K562 (cell line): ENCODE measurements around the gene KMT2E. TPM values are rescaled to one million over a fixed set of nuclear protein-coding genes. Genes with fewer than 3 reads are reported as not detected.

Experiments
- ARID1B ChIP-seq: fragments of 450-650 bp; IDR thresholded peaks from 2 replicates; pipeline ENCODE4 v1.6.1; 2016; ENCODE audit warnings: antibody characterized with exemption, mild to moderate bottlenecking, inconsistent platforms
- BHLHE40 ChIP-seq: IDR thresholded peaks from 2 replicates; pipeline ENCODE4 v1.6.1; 2011; ENCODE audit warnings: low read length, improper control_type of control experiment
- CHCHD3 ChIP-seq: fragments of 250-450 bp; sonication (Bioruptor Pico); IDR thresholded peaks from 2 replicates; pipeline ENCODE4 v2.1.2; 2022; ENCODE audit warnings: mild to moderate bottlenecking
- CHD1 ChIP-seq: fragments of 200-600 bp; sonication (generic); IDR thresholded peaks from one replicate; pipeline ENCODE4 v1.6.1; 2012; ENCODE audit warnings: mild to moderate bottlenecking, moderate library complexity, low read length, inconsistent platforms
- FOXK1 ChIP-seq: sonication (generic); formaldehyde crosslinking; IDR thresholded peaks from 2 replicates; pipeline ENCODE4 v1.8.0; 2022; ENCODE audit warnings: missing genetic modification reagents, mild to moderate bottlenecking, borderline replicate concordance
- HNRNPLL ChIP-seq: fragments of 200-400 bp; formaldehyde crosslinking; IDR thresholded peaks from 2 replicates; pipeline ENCODE4 v1.6.1; 2017; ENCODE audit warnings: low read length, low read depth, mild to moderate bottlenecking; ENCODE audit not compliant: poor library complexity, severe bottlenecking
- KLF6 ChIP-seq: fragments of 250-450 bp; sonication (Bioruptor Pico); IDR thresholded peaks from 2 replicates; pipeline ENCODE4 v1.4.0; 2020; ENCODE audit warnings: mild to moderate bottlenecking, moderate library complexity, borderline replicate concordance
- MECOM ChIP-seq: fragments of 250-450 bp; sonication (Bioruptor Pico); IDR thresholded peaks from 2 replicates; pipeline ENCODE4 v1.8.0; 2022; ENCODE audit warnings: inconsistent platforms
- MTF1 ChIP-seq: fragments of 250-450 bp; sonication (Bioruptor Pico); IDR thresholded peaks from 2 replicates; pipeline ENCODE4 v1.9.0; 2021; ENCODE audit warnings: moderate library complexity, mild to moderate bottlenecking, inconsistent platforms, borderline replicate concordance
- NONO ChIP-seq, 2 experiments: fragments of 200-400 bp in 1 of 2; fragments of 450-650 bp in 1 of 2; formaldehyde crosslinking in 1 of 2; IDR thresholded peaks; 2 replicates each; pipeline ENCODE4 v1.6.1; 2017; ENCODE audit warnings: low read depth in 2 of 2, mild to moderate bottlenecking in 2 of 2, moderate library complexity in 2 of 2, low read length in 1 of 2
- PCBP2 ChIP-seq: fragments of 200-400 bp; formaldehyde crosslinking; IDR thresholded peaks from 2 replicates; pipeline ENCODE4 v1.6.1; 2018; ENCODE audit warnings: low read length, low read depth, mild to moderate bottlenecking, moderate library complexity; ENCODE audit not compliant: poor library complexity, severe bottlenecking
- PHB2 ChIP-seq: fragments of 450-650 bp; IDR thresholded peaks from 2 replicates; pipeline ENCODE4 v1.6.1; 2017; ENCODE audit warnings: low read depth
- RBFOX2 ChIP-seq: fragments of 200-400 bp; formaldehyde crosslinking; IDR thresholded peaks from 2 replicates; pipeline ENCODE4 v1.6.1; 2017; ENCODE audit warnings: low read depth, mild to moderate bottlenecking, low read length, moderate library complexity
- TBL1XR1 ChIP-seq, 2 experiments: IDR thresholded peaks; 2 replicates each; pipeline ENCODE4 v1.6.1; 2012; ENCODE audit warnings: improper control_type of control experiment in 2 of 2, low read length in 2 of 2, mild to moderate bottlenecking in 1 of 2
- TBP ChIP-seq: optimal IDR thresholded peaks from 2 replicates; pipeline ENCODE3; 2011; ENCODE audit warnings: low read depth, low read length, improper control_type of control experiment
- U2AF2 ChIP-seq: fragments of 200-400 bp; formaldehyde crosslinking; optimal IDR thresholded peaks from 2 replicates; pipeline ENCODE3; 2017; ENCODE audit warnings: low read depth, mild to moderate bottlenecking, low read length
- ZC3H11A ChIP-seq: IDR thresholded peaks from 2 replicates; pipeline ENCODE4 v1.6.1; 2012; ENCODE audit warnings: low read depth, low read length, improper control_type of control experiment
- ZNF224 ChIP-seq: sonication (generic); formaldehyde crosslinking; IDR thresholded peaks from 2 replicates; pipeline ENCODE4 v1.8.0; 2022; ENCODE audit warnings: mild to moderate bottlenecking, missing genetic modification reagents
- ZNF232 ChIP-seq: sonication (generic); formaldehyde crosslinking; IDR thresholded peaks from 2 replicates; pipeline ENCODE4 v1.8.0; 2022; ENCODE audit warnings: mild to moderate bottlenecking, missing genetic modification reagents
- ZNF316 ChIP-seq: fragments of 450-650 bp; IDR thresholded peaks from 2 replicates; pipeline ENCODE4 v1.6.1; 2016
- ZNF584 ChIP-seq: fragments of 200-800 bp; sonication (Bioruptor generic); IDR thresholded peaks from 2 replicates; pipeline ENCODE4 v1.6.1; 2016; ENCODE audit warnings: low read depth, mild to moderate bottlenecking, missing genetic modification characterization, missing compliant biosample characterization
- ZNF586 ChIP-seq: fragments of 450-650 bp; formaldehyde crosslinking; conservative IDR thresholded peaks from 2 replicates; pipeline ENCODE4 v1.4.0; 2020; ENCODE audit warnings: mild to moderate bottlenecking, moderate library complexity
- ZNF717 ChIP-seq: fragments of 250-450 bp; sonication (Bioruptor Pico); IDR thresholded peaks from 2 replicates; pipeline ENCODE4 v1.5.0; 2021
- ZSCAN32 ChIP-seq: fragments of 450-650 bp; formaldehyde crosslinking; IDR thresholded peaks from 2 replicates; pipeline ENCODE4 v1.4.0; 2020; ENCODE audit warnings: mild to moderate bottlenecking, moderate library complexity
- polyA plus RNA-seq, 8 experiments: library from polyadenylated mRNA; depleted of rRNA in 4 of 8; stranded (reverse) in 5 of 8; unstranded in 3 of 8; fragments of >200 nt; fragmentation: Nextera tagmentation in 2 of 8; fragmentation: Illumina TruSeq in 1 of 8; extraction: Ambion mirVana in 2 of 8; extraction: Trizol in 1 of 8; gene quantifications; 2 replicates each; pipeline versions ENCODE4 v1.2.1 to v1.2.3, GENCODE V29; 2011 to 2014; ENCODE audit warnings: inconsistent platforms in 1 of 8, missing spikeins in 1 of 8
- total RNA-seq, 7 experiments: library from RNA; depleted of rRNA in 6 of 7; stranded (reverse); fragments of >200 nt in 6 of 7; fragmentation: Illumina TruSeq in 2 of 7; extraction: Trizol in 2 of 7; gene quantifications; 2 replicates each; pipeline versions ENCODE4 v1.2.1 to v1.2.3, GENCODE V29; 2011 to 2021; ENCODE audit warnings: low replicate concordance in 1 of 7
- TF ChIP-seq, protein P1 (sequence below): sonication (generic); formaldehyde crosslinking; IDR thresholded peaks from 2 replicates; pipeline ENCODE4 v1.5.0; 2020; ENCODE audit warnings: missing genetic modification reagents
- TF ChIP-seq, protein P2 (sequence below): sonication (generic); formaldehyde crosslinking; IDR thresholded peaks from 2 replicates; pipeline ENCODE4 v1.8.0; 2022; ENCODE audit warnings: missing genetic modification reagents, mild to moderate bottlenecking, borderline replicate concordance
- TF ChIP-seq, protein P3 (sequence below): sonication (generic); formaldehyde crosslinking; IDR thresholded peaks from 2 replicates; pipeline ENCODE4 v1.8.0; 2022; ENCODE audit warnings: missing genetic modification reagents, mild to moderate bottlenecking, moderate library complexity, borderline replicate concordance

The KMT2E gene
- total and polyA plus RNA-seq, 9 of the 15 experiments (the other 6 are each of a cell fraction or from before 2014, with no cell fraction given): 8.9 to 55.3 (median 38.1) TPM

DNA sequence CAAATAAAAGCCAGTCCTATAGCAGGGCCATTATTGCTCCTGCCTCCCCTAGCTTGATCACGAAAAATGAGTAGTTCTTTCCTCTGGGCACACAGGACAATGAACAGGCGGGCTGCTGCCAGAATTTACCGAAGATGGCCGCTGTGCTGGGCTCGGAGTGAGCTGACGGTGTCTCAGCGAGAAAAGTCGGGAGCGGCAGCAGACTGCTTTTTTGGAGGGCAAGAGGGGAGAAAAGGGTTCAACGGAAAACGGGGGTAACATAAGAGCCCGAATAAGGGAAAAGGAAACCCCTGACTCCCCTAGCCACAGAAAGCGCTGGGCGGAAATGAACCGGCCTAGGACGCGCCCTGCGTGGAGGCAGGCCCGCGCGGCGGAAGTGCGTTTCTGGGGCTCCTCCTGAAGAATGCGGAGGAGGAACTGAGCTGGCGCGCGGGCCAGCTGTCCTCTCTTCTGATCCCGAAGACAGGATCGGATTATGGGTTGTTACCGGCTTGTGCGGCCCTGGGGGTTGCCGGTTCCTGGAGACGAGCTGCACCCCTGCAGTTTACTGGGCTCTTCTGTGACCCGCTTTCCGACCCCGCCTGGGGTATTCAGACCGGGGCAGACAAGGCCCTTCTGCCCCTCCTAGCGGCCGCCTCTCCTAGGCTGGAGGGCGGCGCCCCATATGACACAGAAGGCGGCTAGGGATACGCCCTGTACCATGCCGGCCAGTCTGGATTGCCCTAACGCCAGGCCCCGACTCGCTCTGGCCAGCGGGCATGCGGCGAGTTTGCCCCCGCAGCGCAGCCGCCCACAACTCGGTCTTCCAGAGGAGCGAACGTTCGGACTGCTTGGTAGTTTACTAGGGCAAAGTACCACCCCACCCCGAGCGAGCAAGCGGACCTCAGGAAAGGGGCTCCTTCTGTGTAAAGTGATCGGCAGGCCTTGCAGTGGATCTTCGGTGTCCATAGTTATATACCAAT is 30.1 kb upstream of the KMT2E start (continued):
- TF ChIP-seq CHD1 (no peak), ZNF717 (CRISPR knock-in tag) (peak; percentile 77; the same call in 1 of the 2 replicates), BHLHE40 (peak; percentile 61), MECOM (CRISPR knock-in tag) (no peak), TBL1XR1 (IDR thresholded peaks at IDR 0.05; ENCODE audit: low read length in 2 of 2) (peak; percentile 29 to 34; a peak in 1 of 4 replicates), NONO (IDR thresholded peaks at IDR 0.05; ENCODE audit: low read depth in 2 of 2, low read length in 1 of 2) (peak in 1 of 2 experiments; percentile 95; a peak in 2 of 4 replicates), ZC3H11A (0 out of 2 replicates have a peak, but pooled peaks have one; percentile 13), ZNF586 (CRISPR knock-in tag) (no peak), FOXK1 (CRISPR knock-in tag) (no peak; the same call in 1 of the 2 replicates), ZNF584 (CRISPR knock-in tag) (peak; percentile 77; the same call in 1 of the 2 replicates), ZNF224 (peak; percentile 88), U2AF2 (no peak), CHCHD3 (CRISPR knock-in tag) (0 out of 2 replicates have a peak, but pooled peaks have one; percentile 14), HNRNPLL (peak; percentile 77), ZSCAN32 (no peak), RBFOX2 (peak; percentile 95), PHB2 (no peak), MTF1 (CRISPR knock-in tag) (peak; percentile 19; the same call in 1 of the 2 replicates), PCBP2 (no peak), ZNF316 (no peak), ZNF232 (CRISPR knock-in tag) (peak; percentile 67), KLF6 (peak; percentile 94), ARID1B (peak; percentile 78), TBP (peak; percentile 76)
- TF ChIP-seq, protein P1, sequence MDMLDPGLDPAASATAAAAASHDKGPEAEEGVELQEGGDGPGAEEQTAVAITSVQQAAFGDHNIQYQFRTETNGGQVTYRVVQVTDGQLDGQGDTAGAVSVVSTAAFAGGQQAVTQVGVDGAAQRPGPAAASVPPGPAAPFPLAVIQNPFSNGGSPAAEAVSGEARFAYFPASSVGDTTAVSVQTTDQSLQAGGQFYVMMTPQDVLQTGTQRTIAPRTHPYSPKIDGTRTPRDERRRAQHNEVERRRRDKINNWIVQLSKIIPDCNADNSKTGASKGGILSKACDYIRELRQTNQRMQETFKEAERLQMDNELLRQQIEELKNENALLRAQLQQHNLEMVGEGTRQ (CRISPR knock-in tag): no peak
- TF ChIP-seq, protein P2, sequence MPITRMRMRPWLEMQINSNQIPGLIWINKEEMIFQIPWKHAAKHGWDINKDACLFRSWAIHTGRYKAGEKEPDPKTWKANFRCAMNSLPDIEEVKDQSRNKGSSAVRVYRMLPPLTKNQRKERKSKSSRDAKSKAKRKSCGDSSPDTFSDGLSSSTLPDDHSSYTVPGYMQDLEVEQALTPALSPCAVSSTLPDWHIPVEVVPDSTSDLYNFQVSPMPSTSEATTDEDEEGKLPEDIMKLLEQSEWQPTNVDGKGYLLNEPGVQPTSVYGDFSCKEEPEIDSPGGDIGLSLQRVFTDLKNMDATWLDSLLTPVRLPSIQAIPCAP: no peak
- TF ChIP-seq, protein P3, sequence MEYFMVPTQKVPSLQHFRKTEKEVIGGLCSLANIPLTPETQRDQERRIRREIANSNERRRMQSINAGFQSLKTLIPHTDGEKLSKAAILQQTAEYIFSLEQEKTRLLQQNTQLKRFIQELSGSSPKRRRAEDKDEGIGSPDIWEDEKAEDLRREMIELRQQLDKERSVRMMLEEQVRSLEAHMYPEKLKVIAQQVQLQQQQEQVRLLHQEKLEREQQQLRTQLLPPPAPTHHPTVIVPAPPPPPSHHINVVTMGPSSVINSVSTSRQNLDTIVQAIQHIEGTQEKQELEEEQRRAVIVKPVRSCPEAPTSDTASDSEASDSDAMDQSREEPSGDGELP (CRISPR knock-in tag): peak; percentile 99
